ENCODE results near the gene CCDC57.

CCDC57 gene

GRCh38 chr17:82085931-82086764 lies 126.5 kb downstream of the CCDC57 start:
- no peak for TF ChIP-seq CTCF (IDR thresholded peaks at IDR 0.05; ENCODE audit: insufficient read depth, low read depth, low read length, missing control alignments)
- DNase-seq (ENCODE audit: low read depth): no peak
- no peak overlapping the region for H3K4me3 ChIP-seq (ENCODE audit: low read length)

- H3K4me3 ChIP-seq (ENCODE audit: low read length): no peak overlapping the region
- DNase-seq (ENCODE audit: low read depth): no peak
- TF ChIP-seq CTCF (IDR thresholded peaks at IDR 0.05; ENCODE audit: insufficient read depth, low read depth, low read length, missing control alignments): no peak
Measured at GRCh38 chr17:82085031-82085861, 127.4 kb downstream of the CCDC57 start.

- no peak for DNase-seq (ENCODE audit: low read depth)
- TF ChIP-seq CTCF (IDR thresholded peaks at IDR 0.05; ENCODE audit: insufficient read depth, low read depth, low read length, missing control alignments): no peak
- no peak overlapping the region for H3K4me3 ChIP-seq (ENCODE audit: low read length)
Measured at GRCh38 chr17:82084373-82085030, 128.1 kb downstream of the CCDC57 start.

GRCh38 chr17:82083533-82084359 lies 128.9 kb downstream of the CCDC57 start:
- no peak for TF ChIP-seq CTCF (IDR thresholded peaks at IDR 0.05; ENCODE audit: insufficient read depth, low read depth, low read length, missing control alignments)
- no peak for DNase-seq (ENCODE audit: low read depth)

GRCh38 chr17:82083009-82083408 lies 129.6 kb downstream of the CCDC57 start:
- no peak overlapping the region for H3K4me3 ChIP-seq (ENCODE audit: low read length)
- no peak for TF ChIP-seq CTCF (IDR thresholded peaks at IDR 0.05; ENCODE audit: insufficient read depth, low read depth, low read length, missing control alignments)
- no peak for DNase-seq (ENCODE audit: low read depth)

More at GRCh38 chr17:82083533-82084359, 128.9 kb downstream of the CCDC57 start:
- no peak overlapping the region for H3K4me3 ChIP-seq (ENCODE audit: low read length)

GRCh38 chr17:82082456-82082855 lies 130.2 kb downstream of the CCDC57 start:
- no peak for DNase-seq (ENCODE audit: low read depth)
- no peak for TF ChIP-seq CTCF (IDR thresholded peaks at IDR 0.05; ENCODE audit: insufficient read depth, low read depth, low read length, missing control alignments)
- no peak overlapping the region for H3K4me3 ChIP-seq (ENCODE audit: low read length)

All from epithelial cell of esophagus (primary cell).